Muscle layer of duodenum (tissue), 2 donors: ENCODE measurements around the gene CDK4.

Experiments used
- H3K27ac ChIP-seq: one replicate; pipeline ENCODE4 v1.7.0; 2013; ENCODE audit warnings: mild to moderate bottlenecking, low read length
- H3K27me3 ChIP-seq: one replicate; pipeline ENCODE4 v1.7.0; 2013; ENCODE audit warnings: low read depth, mild to moderate bottlenecking, control low read depth, low read length
- H3K36me3 ChIP-seq, 2 donors: one replicate each; pipeline ENCODE4 v1.7.0; 2013; ENCODE audit warnings: low read length in 2 of 2, control low read depth in 1 of 2, mild to moderate bottlenecking in 1 of 2; ENCODE audit not compliant: insufficient read depth in 2 of 2, control insufficient read depth in 1 of 2
- H3K4me1 ChIP-seq, 2 donors: one replicate each; pipeline ENCODE4 v1.7.0; 2013; ENCODE audit warnings: low read length in 2 of 2, mild to moderate bottlenecking in 2 of 2, control low read depth in 1 of 2, moderate library complexity in 1 of 2; ENCODE audit not compliant: insufficient read depth in 2 of 2, control insufficient read depth in 1 of 2
- H3K4me3 ChIP-seq, 2 donors: one replicate each; pipeline ENCODE4 v1.7.0; 2013; ENCODE audit warnings: low read length in 2 of 2, low read depth in 1 of 2, mild to moderate bottlenecking in 1 of 2
- H3K9me3 ChIP-seq, 2 donors: one replicate each; pipeline ENCODE4 v1.7.0; 2013; ENCODE audit warnings: low read length in 2 of 2, control low read depth in 1 of 2, mild to moderate bottlenecking in 1 of 2; ENCODE audit not compliant: control insufficient read depth in 1 of 2
- donor health status: healthy.

CDK4 gene

DNA sequence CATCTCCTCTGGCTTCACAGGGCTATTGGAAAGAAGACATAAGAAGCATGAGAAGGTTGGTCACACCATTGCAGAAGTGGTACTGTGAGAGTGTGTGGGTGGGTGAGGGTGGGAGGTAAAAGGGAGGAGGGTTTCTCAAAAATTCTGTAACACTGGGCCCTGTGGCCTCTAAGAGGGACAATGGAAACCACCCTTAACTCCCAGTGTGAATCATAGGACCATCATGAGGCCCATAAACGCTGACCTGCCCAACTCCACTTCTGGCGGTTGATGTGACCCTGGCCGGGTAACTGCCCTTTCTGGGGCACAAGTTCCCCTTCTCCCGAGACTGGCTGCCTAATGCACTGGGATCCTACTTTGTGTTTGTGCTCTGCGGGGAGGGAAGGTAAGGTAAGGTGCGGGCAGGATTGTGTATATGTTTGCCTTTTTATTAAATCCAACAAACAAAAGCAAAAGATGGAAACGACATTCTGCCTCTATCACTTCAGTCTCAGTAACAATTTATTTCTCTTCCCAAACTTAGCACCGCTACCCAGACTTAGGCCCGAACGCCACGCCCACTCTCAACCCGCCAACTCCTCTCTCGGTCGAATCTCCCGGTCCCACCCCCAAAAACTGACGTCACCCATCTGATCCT lies 19.2 kb upstream of the CDK4 start:
- peaks cover 7% of the 10 kb centered on the region for H3K27me3 ChIP-seq
- peaks cover 4 to 10% of the 10 kb centered on the region in 2 donors for H3K36me3 ChIP-seq
- peak overlapping the region; percentile 91 to 95 for H3K4me3 ChIP-seq
- H3K4me1 ChIP-seq, result peaks cover 6 to 25% of the 10 kb centered on the region in 2 donors
- H3K27ac ChIP-seq, result peak overlapping the region; percentile 95
- H3K9me3 ChIP-seq, result no peaks in the 10 kb centered on the region

DNA sequence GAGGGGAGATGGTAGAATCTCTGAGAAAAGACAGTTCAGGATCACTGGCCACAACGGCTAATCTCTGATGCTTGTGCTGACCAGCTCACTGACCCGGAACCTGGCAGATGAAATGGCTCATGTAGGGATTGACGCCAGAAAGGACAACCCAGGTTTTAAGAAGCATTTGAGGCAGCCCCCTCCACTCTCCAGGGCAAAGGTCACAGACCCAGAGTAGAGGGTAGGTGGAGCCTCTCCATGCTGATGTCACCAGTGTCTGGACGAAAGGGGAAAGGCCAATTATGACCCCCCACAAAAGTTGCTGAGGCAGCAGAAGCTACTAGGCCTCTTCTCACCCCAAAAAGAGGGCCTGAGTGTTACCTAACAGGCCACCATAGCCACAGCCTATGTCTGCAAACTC lies 18.6 kb upstream of the CDK4 start:
- H3K36me3 ChIP-seq, result peaks cover 4 to 7% of the 10 kb centered on the region in 2 donors
- no peak overlapping the region for H3K27ac ChIP-seq
- H3K4me1 ChIP-seq, result peaks cover 9 to 32% of the 10 kb centered on the region in 2 donors
- H3K4me3 ChIP-seq, result peak overlapping the region in 1 of 2 donors; percentile 95
- H3K9me3 ChIP-seq, result no peaks in the 10 kb centered on the region
- H3K27me3 ChIP-seq, result peaks cover 13% of the 10 kb centered on the region

DNA sequence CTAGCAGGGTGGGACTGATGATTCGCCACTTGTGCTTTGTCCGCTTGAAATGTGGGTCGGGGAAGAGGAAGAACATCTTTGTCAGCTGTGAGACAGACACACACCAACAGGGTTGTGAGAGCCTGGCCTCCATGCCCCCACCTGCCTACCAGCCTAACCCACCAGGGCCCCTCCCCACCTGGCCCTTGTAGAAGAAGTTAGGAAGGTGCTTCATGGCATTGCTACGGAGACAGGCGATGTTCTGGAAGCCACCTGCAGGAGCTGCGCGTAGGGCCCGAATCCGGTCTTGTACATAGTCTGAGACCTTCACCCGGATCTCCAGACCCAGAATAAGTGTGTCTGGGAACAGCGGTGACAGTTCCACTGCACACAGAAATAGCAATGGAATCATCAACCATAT lies 17.5 kb upstream of the CDK4 start:
- Histone ChIP-seq H3K27me3 (peaks cover 24% of the 10 kb centered on the region), H3K36me3 (peaks cover 4 to 7% of the 10 kb centered on the region in 2 donors), H3K4me3 (no peak overlapping the region), H3K9me3 (no peaks in the 10 kb centered on the region), H3K27ac (no peak overlapping the region), H3K4me1 (peaks cover 9 to 43% of the 10 kb centered on the region in 2 donors)

DNA sequence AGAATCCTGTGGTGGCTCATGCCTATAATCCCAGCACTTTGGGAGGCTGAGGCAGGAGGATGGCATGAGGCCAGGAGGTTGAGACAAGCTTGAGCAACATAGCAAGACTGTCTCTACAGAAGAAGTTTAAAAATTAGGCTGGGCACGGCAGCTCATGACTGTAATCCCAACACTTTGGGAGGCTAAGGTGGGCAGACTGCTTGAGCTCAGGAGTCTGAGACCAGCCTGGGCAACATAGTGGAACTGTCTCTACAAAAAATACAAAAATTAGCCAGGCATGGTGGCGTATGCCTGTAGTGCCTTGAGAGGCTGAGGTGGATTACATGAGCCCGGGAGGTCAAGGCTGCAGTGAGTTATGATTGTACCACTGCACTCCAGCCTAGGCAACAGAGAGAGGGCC lies 15.8 kb upstream of the CDK4 start:
- H3K4me1 ChIP-seq, result peaks cover 9 to 36% of the 10 kb centered on the region in 2 donors
- no peak overlapping the region for H3K27ac ChIP-seq
- peaks cover 4 to 7% of the 10 kb centered on the region in 2 donors for H3K36me3 ChIP-seq
- peaks cover 36% of the 10 kb centered on the region for H3K27me3 ChIP-seq
- H3K9me3 ChIP-seq, result no peaks in the 10 kb centered on the region
- no peak overlapping the region for H3K4me3 ChIP-seq

DNA sequence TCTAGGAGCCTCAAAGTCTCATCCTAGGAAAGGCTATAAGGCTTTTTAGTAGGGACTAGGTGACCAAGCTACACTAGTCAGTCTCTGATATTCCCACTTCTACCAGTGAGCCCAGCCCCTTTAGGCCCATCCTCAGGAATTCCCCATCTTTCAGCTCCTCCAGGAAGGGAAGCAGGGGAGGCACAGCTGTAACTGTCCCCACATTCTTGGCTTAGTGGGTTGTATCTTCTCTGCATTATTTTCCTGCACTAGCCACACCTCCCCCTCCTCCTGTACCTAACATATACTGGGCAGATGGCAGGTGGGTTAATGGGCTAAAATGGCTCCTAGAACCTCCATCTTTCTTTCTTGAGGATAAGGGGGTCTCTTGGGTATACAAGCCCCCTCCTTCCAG lies 15.2 kb upstream of the CDK4 start:
- no peak overlapping the region for H3K27ac ChIP-seq
- peaks cover 36% of the 10 kb centered on the region for H3K27me3 ChIP-seq
- no peaks in the 10 kb centered on the region for H3K9me3 ChIP-seq
- peaks cover 9 to 36% of the 10 kb centered on the region in 2 donors for H3K4me1 ChIP-seq
- H3K36me3 ChIP-seq, result peaks cover 4 to 7% of the 10 kb centered on the region in 2 donors
- H3K4me3 ChIP-seq, result no peak overlapping the region

DNA sequence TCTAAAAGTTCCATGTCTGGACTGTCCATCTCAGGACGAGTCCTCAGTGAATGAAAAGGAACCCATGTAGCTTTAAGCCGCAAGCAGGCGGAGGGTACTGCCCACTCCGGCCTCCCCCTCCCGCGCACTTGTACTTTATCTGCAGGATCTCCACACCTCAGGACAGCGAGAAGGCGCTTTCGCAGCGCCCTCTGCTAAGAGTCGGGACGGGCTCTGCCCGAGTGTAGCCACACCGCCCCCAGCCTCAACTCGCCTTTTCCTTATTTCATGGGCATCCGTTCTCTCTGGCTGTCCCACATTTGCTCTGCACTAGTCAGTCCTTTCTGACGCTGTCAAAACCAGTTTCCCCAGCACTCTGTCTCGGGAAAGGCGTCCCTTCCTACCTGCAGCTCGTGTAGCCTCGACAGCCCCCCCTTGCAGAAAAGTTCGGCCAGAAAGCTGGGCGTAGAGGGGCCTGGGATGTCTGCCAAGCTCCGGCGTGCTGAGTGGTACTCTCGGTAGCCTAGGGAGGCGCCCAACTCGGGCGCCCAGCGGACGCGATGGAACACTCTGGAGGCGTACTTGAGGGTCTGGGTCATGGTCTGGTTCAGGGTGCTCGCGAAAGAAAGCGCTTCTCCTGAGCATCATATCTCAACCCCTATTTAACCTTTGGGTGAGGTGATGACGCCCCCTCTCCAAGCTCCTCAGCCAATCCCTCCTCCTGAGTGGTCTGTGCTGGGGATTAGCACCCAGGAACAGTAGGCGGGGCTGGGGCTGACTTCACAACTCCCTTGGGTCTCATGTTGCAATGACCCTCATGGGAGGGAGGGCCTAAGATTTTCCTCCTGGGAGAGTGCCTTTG lies 14.6 kb upstream of the CDK4 start, which contains the start of gene CYP27B1:
Gene CYP27B1, minus strand, starts transcription at position 615 of the 841 bp plus-strand sequence. Its CDS starts 37 bp downstream, at position 578.
- Histone ChIP-seq H3K4me1 (peaks cover 9 to 36% of the 10 kb centered on the region in 2 donors), H3K27ac (no peak within 1 kb of the TSS), H3K9me3 (no peaks in the 10 kb centered on the region), H3K27me3 (peaks cover 36% of the 10 kb centered on the region), H3K36me3 (peaks cover 4 to 7% of the 10 kb centered on the region in 2 donors), H3K4me3 (peak within 1 kb of the TSS; percentile 49 to 52)

DNA sequence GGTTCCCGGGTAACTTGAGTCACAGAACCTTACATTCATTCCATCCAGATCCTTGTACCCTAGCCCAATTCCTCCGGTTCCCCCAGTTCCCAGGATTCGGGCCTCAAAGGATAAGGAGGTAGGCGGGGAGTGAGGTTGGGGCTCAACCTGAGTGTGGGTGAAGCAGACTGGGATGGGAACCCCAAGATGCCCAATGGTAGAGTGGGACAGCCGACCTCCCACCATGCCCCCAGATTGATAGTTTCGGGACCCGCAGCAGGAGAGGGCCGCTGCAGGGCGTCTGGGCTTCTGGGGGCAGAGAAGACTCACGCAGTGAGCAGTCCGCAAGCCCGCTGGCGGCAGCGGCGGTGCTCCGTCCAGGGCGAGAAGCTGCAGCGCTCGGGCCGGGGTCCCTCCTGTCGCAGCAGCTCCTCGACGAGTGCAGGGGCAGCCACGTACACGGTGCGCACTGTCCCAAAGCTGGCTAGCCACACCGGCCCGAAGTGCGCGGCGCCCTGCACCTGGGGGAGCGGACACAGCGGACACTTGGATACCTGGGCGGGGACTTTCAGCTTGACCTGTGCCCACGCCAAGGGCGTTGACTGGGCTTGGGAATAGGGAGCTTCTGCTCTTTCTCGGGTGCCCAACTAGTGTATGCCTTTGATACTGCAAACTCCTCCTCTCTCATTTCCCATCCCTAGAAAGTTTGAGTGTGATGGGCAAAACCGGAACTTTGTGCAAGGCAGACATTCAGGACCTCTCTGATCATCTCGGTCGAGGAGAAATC lies 13.8 kb upstream of the CDK4 start:
- H3K9me3 ChIP-seq, result no peaks in the 10 kb centered on the region
- peak overlapping the region; percentile 49 to 52 for H3K4me3 ChIP-seq
- H3K4me1 ChIP-seq, result peaks cover 9 to 28% of the 10 kb centered on the region in 2 donors
- no peak overlapping the region for H3K27ac ChIP-seq
- peaks cover 4 to 7% of the 10 kb centered on the region in 2 donors for H3K36me3 ChIP-seq
- peaks cover 36% of the 10 kb centered on the region for H3K27me3 ChIP-seq

DNA sequence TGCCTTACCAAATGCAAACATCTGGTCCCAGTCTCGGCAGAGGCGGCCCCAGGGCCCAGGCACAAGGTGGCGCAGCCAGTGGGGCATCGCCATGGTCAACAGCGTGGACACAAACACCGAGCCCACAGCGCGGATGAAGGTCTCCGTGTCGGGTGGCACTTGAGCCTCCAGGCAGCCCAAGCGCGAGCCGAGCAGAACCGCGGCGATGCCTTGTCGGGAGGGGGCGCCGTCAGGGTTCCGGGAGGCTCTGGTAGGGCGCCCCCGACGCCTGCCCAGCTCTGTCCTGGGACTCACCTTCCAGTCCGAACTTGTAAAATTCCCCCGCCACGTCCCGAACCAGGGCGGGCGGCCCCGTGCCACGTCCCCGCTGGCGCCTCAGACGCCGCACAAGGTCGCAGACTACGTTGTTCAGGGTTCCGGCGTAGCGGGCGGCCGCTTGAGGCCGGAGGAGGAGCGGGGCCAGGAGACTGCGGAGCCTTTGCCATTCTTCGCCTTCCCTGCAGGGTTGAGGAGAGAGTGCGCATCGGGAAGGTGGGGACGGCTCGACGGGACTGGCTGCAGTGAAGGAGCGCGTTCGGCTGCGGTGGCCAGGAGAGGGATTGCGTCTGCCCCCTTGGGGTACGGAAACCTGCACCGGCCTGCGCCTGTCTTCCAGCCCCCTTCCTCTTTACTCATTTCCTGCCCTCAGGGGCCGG lies 13.0 kb upstream of the CDK4 start:
- Histone ChIP-seq H3K36me3 (peaks cover 4 to 7% of the 10 kb centered on the region in 2 donors), H3K27me3 (peaks cover 36% of the 10 kb centered on the region), H3K9me3 (no peaks in the 10 kb centered on the region), H3K4me1 (peaks cover 9 to 27% of the 10 kb centered on the region in 2 donors), H3K4me3 (peak overlapping the region; percentile 34 to 52), H3K27ac (no peak overlapping the region)

DNA sequence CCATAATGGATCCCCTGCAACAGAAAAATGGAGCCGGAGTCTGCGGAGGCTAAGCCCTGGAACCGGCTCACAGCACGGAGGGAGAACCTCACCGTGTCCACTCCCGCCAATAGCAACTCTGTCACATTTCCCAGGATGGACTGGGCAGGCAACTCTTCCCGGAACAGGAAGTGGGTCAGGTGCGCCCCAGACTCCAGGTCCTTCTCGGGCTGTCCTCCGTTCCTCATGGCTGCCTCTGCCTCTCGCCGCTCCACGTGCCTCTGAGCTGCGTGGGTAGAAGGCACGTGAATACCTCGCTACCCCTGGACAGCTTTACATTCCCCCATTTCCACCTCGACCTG lies 12.5 kb upstream of the CDK4 start:
- H3K4me3 ChIP-seq, result peak overlapping the region; percentile 34 to 52
- H3K36me3 ChIP-seq, result peaks cover 2 to 4% of the 10 kb centered on the region in 2 donors
- H3K27me3 ChIP-seq, result peaks cover 36% of the 10 kb centered on the region
- H3K9me3 ChIP-seq, result no peaks in the 10 kb centered on the region
- no peak overlapping the region for H3K27ac ChIP-seq
- H3K4me1 ChIP-seq, result peaks cover 9 to 27% of the 10 kb centered on the region in 2 donors

DNA sequence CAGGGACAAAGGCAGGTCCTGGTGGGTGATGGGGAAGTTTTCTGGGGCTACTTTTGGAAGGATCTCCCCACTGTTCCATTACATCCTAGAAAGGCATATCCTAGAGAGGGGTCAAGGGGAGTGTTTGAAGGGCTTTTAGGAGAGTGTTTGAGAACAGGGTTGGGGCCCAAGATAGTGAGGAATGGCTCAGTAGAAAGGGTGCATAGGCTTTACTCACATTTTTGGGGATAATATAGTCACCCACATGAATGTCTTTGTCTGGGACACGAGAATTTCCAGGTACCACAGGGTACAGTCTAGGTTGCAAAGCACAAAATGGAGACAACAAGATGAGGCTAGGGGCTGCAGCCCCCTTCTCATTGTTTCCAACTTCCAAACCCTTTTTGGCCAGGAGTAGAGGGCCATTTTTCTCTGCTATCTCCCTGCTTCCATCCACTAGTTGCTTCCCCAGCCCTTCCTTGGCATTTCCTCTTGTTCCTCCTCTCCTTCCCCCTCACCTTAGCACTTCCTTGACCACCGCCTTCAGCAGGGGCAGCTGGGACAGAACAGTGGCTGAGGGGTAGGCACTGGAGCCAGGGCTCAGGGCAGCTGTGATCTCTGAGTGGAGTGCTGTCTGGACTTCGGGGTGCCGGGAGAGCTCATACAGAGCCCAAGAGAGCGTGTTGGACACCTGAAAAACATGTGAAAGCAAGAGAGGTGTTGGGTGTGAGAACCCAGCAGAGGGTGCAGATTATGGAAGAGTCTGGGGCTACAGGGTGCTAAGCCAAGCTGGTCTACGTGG lies 12.0 kb upstream of the CDK4 start:
- H3K9me3 ChIP-seq, result no peaks in the 10 kb centered on the region
- no peak overlapping the region for H3K4me3 ChIP-seq
- peaks cover 0 to 6% of the 10 kb centered on the region in 2 donors for H3K36me3 ChIP-seq
- H3K4me1 ChIP-seq, result peaks cover 9 to 27% of the 10 kb centered on the region in 2 donors
- H3K27me3 ChIP-seq, result peaks cover 36% of the 10 kb centered on the region
- H3K27ac ChIP-seq, result no peak overlapping the region
